ENCODE results near the gene BAZ1A. TPM values are rescaled to one million over a fixed set of nuclear protein-coding genes. Genes with fewer than 3 reads are reported as not detected.
A peak's percentile ranks its signal among the peaks of the same experiment; 100 is the strongest.

BAZ1A gene
- total and polyA plus RNA-seq, 12 donors = 3.8 to 14.5 (median 5.2) TPM

DNA sequence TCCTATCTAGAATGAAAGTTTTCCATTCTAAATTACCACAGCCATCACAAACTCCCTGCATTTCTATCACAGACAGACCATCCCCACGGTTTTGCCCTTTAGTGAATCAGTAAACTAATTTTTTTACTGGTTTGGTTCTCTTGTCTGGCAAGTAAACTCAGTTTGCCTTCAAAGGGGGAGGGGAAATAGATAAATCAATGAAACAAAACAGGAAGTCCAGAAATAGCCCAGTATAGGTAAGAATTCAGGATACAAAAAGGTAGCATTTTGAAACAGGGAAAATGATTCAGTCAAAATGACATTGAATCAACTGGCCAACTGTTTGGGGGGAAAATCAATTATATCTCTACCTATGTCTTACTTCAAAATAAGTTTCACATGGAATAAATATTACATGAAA is 15.8 kb upstream of the BAZ1A start:
- ATAC-seq (no peak), DNase-seq (no peak)
- no peaks in the 10 kb centered on the region for H3K9me3 ChIP-seq
- intact Hi-C loops (cut with DNase I) = loop anchor here in 1 of 10 donors (10.0 kb wide), 1 partner anchor 64 kb away; no protein-coding TSS in a partner anchor
- H3K27me3 ChIP-seq = no peaks in the 10 kb centered on the region
- no peak overlapping the region for H3K27ac ChIP-seq
- H3K4me3 ChIP-seq = no peak overlapping the region
- WGBS, 2 donors = 61 to 75% methylated on average over 1 of the region's 1 CpG
- TF ChIP-seq, protein P1, sequence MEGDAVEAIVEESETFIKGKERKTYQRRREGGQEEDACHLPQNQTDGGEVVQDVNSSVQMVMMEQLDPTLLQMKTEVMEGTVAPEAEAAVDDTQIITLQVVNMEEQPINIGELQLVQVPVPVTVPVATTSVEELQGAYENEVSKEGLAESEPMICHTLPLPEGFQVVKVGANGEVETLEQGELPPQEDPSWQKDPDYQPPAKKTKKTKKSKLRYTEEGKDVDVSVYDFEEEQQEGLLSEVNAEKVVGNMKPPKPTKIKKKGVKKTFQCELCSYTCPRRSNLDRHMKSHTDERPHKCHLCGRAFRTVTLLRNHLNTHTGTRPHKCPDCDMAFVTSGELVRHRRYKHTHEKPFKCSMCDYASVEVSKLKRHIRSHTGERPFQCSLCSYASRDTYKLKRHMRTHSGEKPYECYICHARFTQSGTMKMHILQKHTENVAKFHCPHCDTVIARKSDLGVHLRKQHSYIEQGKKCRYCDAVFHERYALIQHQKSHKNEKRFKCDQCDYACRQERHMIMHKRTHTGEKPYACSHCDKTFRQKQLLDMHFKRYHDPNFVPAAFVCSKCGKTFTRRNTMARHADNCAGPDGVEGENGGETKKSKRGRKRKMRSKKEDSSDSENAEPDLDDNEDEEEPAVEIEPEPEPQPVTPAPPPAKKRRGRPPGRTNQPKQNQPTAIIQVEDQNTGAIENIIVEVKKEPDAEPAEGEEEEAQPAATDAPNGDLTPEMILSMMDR (IDR thresholded peaks at IDR 0.05) = no peak
- H3K4me1 ChIP-seq = no peaks in the 10 kb centered on the region
- H3K36me3 ChIP-seq = no peaks in the 10 kb centered on the region

DNA sequence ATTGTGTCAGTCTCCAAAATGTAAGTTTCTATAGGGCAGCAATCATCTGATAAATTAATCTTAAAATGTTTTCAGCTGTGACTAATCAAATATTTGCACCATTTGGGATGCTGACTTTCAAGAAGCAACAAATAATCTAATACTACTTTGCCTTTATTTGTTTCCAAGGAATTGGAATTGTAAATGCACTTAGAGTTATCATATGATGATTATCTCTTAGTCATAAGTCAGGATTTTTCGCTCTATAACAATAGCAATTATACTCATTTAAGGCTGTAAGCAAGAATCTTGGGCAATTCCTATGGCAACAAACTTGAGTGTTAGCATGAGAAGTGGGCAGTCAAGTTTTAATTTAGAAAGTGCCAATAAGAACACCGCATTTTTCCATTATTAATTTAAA is 13.0 kb upstream of the BAZ1A start:
- no peak overlapping the region for H3K4me3 ChIP-seq
- 94 to 98% methylated on average over 2 of the region's 2 CpGs for WGBS, 2 donors
- ATAC-seq = no peak
- no peaks in the 10 kb centered on the region for H3K4me1 ChIP-seq
- H3K27ac ChIP-seq = no peak overlapping the region
- DNase-seq = no peak
- H3K9me3 ChIP-seq = no peaks in the 10 kb centered on the region
- TF ChIP-seq, protein P1 (IDR thresholded peaks at IDR 0.05) = no peak
- H3K36me3 ChIP-seq = no peaks in the 10 kb centered on the region
- no peaks in the 10 kb centered on the region for H3K27me3 ChIP-seq
- intact Hi-C loops (cut with DNase I) = no loop called here

DNA sequence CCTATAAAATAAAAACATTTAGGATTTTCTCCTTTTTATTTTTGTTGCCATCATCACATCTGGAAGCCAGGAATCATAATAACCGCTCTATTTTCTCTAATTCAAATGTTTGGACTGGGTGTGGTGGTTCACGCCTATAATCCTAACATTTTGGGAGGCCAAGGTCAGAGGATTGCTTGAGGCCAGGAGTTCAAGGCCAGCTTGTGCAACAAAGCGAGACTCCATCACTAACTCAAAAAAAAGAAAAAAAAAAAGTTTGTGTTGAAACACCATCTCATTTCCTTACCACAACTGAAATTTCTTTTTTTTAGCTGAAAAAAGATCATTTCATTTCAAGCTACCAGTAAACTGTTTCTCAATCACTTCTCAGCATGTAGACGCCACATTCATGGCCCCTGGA is 8.8 kb upstream of the BAZ1A start:
- WGBS, 2 donors = 95 to 96% methylated on average over 4 of the region's 4 CpGs
- DNase-seq (no peak), ATAC-seq (no peak)
- Histone ChIP-seq H3K27me3 (no peaks in the 10 kb centered on the region), H3K4me1 (no peaks in the 10 kb centered on the region), H3K4me3 (no peak overlapping the region), H3K36me3 (no peaks in the 10 kb centered on the region), H3K27ac (no peak overlapping the region), H3K9me3 (no peaks in the 10 kb centered on the region)
- intact Hi-C loops (cut with DNase I) = no loop called here
- TF ChIP-seq, protein P1 (IDR thresholded peaks at IDR 0.05) = no peak

DNA sequence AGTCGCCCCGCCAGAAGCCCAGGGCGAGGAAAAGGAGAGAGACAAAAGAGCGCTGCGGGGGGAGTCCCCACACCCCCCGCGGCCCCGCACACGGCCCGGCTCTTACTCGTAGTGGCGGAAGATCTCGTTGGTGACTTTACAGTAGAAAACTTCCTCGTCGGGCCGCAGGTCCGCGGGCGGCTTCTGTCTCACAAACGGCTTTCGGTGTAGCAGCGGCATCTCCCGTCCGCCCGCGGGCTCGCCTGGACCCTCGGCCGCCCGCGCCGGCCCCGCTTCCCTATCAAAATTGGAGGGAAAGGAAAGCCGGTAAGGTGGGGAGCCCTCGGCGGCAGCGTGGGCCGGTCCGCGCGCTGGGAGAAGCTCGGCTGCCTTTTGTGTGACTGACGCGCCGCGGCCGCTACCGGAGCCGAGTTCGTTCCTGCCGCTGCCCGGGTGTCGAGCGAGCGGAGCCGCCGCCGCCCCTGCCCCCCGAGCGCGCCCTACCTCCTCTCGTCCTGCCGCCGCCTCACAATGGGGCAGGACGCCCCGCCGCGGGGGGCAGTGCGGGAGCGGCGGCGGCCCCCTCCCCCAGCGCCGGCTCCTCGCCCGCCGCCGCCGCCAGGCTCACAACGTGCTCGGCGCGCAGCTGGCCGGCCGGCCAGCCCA is 652 bp downstream of the BAZ1A start:
- Histone ChIP-seq H3K27ac (peak overlapping the region; percentile 93 to 100 (median 98)), H3K9me3 (no peaks in the 10 kb centered on the region), H3K27me3 (no peaks in the 10 kb centered on the region), H3K4me1 (peaks cover 0 to 41% (median 7%) of the 10 kb centered on the region in 9 donors), H3K36me3 (peaks cover 0 to 7% (median 0%) of the 10 kb centered on the region in 9 donors), H3K4me3 (peak overlapping the region; percentile 73 to 96 (median 81))
- ATAC-seq (peak; percentile 11 to 61 (median 24)), DNase-seq (peak; percentile 42 to 44)
- TF ChIP-seq, protein P1 (IDR thresholded peaks at IDR 0.05) = peak in 3 of 9 donors; percentile 9 to 27 (median 19)
- WGBS, 2 donors = 0% methylated on average over 54 to 85 of the region's 85 CpGs
- intact Hi-C loops (cut with DNase I) = loop anchor here in 8 of 10 donors (2.0 to 10.0 kb wide), 6 partner anchors 47 to 250 kb away; partner anchors contain the start of genes SRP54 (in 6 of the 8), PPP2R3C (in 2 of the 8), PRORP (in 2 of the 8) and FAM177A1 (in 1 of the 8)
